Endodermal cell (in vitro differentiated cells): Measurements from ENCODE around the gene SPRYD3. TPM values are rescaled to one million over a fixed set of nuclear protein-coding genes. Genes with fewer than 3 reads are reported as not detected.

Experiments
- DNase-seq: peaks from one replicate; pipeline ENCODE4 v3.0.0-alpha.2; 2017
- H3K27ac ChIP-seq: 2 replicates; pipeline ENCODE4 v1.5.1; 2013; ENCODE audit warnings: mild to moderate bottlenecking, low read depth, low read length, moderate library complexity
- H3K27me3 ChIP-seq: 2 replicates; pipeline ENCODE4 v1.6.1; 2013; ENCODE audit warnings: mild to moderate bottlenecking, low read length, moderate library complexity; ENCODE audit not compliant: insufficient read depth, control insufficient read depth, poor library complexity, severe bottlenecking
- H3K36me3 ChIP-seq: 2 replicates; pipeline ENCODE4 v1.7.0; 2013; ENCODE audit warnings: mild to moderate bottlenecking, low read length, moderate library complexity; ENCODE audit not compliant: control insufficient read depth, insufficient read depth
- H3K4me1 ChIP-seq: one replicate; pipeline ENCODE4 v1.7.0; 2013; ENCODE audit warnings: low read length; ENCODE audit not compliant: control insufficient read depth, insufficient read depth
- H3K4me3 ChIP-seq: 2 replicates; pipeline ENCODE4 v1.5.1; 2013; ENCODE audit warnings: mild to moderate bottlenecking, low read length, moderate library complexity
- H3K9ac ChIP-seq: 2 replicates; pipeline ENCODE4 v1.6.1; 2013; ENCODE audit warnings: mild to moderate bottlenecking, low read length, moderate library complexity; ENCODE audit not compliant: poor library complexity, severe bottlenecking; ENCODE audit errors: extremely low read depth
- H3K9me3 ChIP-seq: 2 replicates; pipeline ENCODE4 v1.6.1; 2013; ENCODE audit warnings: mild to moderate bottlenecking, low read length, moderate library complexity; ENCODE audit not compliant: control insufficient read depth
- H3K27ac Mint-ChIP-seq: 2 replicates; pipeline ENCODE4 v1.8.0; 2020; ENCODE audit warnings: mixed read lengths
- H3K27me3 Mint-ChIP-seq: 2 replicates; pipeline ENCODE4 v1.8.0; 2021; ENCODE audit warnings: mild to moderate bottlenecking, mixed read lengths; ENCODE audit not compliant: insufficient read depth
- H3K36me3 Mint-ChIP-seq: 2 replicates; pipeline ENCODE4 v1.8.0; 2020; ENCODE audit warnings: low read depth, mixed read lengths
- H3K4me1 Mint-ChIP-seq: 2 replicates; pipeline ENCODE4 v1.8.0; 2020; ENCODE audit warnings: mixed read lengths
- H3K4me3 Mint-ChIP-seq: 2 replicates; pipeline ENCODE4 v1.8.0; 2020; ENCODE audit warnings: mild to moderate bottlenecking, moderate library complexity, mixed read lengths
- H3K9me3 Mint-ChIP-seq: 2 replicates; pipeline ENCODE4 v1.8.0; 2020; ENCODE audit warnings: mild to moderate bottlenecking, mixed read lengths
- CTCF ChIP-seq: fragments of 200-600 bp; sonication (generic); conservative IDR thresholded peaks from 2 replicates; pipeline ENCODE4 v1.5.0; 2021; ENCODE audit warnings: antibody characterized with exemption, mild to moderate bottlenecking
- WGBS, 2 experiments: methylation state at CpG; one replicate each; pipeline versions ENCODE4 v1.1.5 to v1.1.7; 2013; ENCODE audit warnings: missing lambda C conversion rate in 2 of 2, mixed read lengths in 1 of 2; ENCODE audit not compliant: insufficient coverage in 1 of 2, insufficient read length in 1 of 2; 5-methylcytosine and 5-hydroxymethylcytosine counted together
- total RNA-seq, 2 donors: library from RNA; stranded (reverse); fragmentation: NEBNext Ultra II Directional in 1 of 2; extraction: Animal tissue kit (Norgen Biotek cat#: 25700) in 1 of 2; gene quantifications; 2 replicates in 1 of 2; 3 replicates in 1 of 2; pipeline ENCODE4 v1.2.1, GENCODE V29; 2021

The SPRYD3 gene
- total RNA-seq, 2 donors from 2014 or later = 13.0 to 18.4 TPM

- no peak for TF ChIP-seq CTCF
- 93% methylated on average over 3 to 15 of the region's 15 CpGs for WGBS, 2 experiments
Measured at GRCh38 chr12:53055471-53056266, 23.5 kb downstream of the SPRYD3 start.

GRCh38 chr12:53054112-53054878 is 24.9 kb downstream of the SPRYD3 start:
- H3K4me1 Mint-ChIP-seq = peaks cover 29% of the 10 kb centered on the region
- H3K9me3 Mint-ChIP-seq = no peaks in the 10 kb centered on the region
- DNase-seq = peak; percentile 100
- H3K27ac ChIP-seq = no peak overlapping the region
- no peak for TF ChIP-seq CTCF
- H3K4me1 ChIP-seq = peaks cover 17% of the 10 kb centered on the region
- H3K9ac ChIP-seq = peak overlapping the region; percentile 27
- 0 to 4% methylated on average over 25 to 45 of the region's 48 CpGs for WGBS, 2 experiments
- no peaks in the 10 kb centered on the region for H3K9me3 ChIP-seq
- H3K27ac Mint-ChIP-seq = peak overlapping the region; percentile 98
- no peaks in the 10 kb centered on the region for H3K27me3 ChIP-seq
- peaks cover 20% of the 10 kb centered on the region for H3K36me3 ChIP-seq
- H3K4me3 Mint-ChIP-seq = peak overlapping the region; percentile 82
- H3K27me3 Mint-ChIP-seq = peaks cover 17% of the 10 kb centered on the region
- peaks cover 5% of the 10 kb centered on the region for H3K36me3 Mint-ChIP-seq
- H3K4me3 ChIP-seq = peak overlapping the region; percentile 80

More at GRCh38 chr12:53055471-53056266, 23.5 kb downstream of the SPRYD3 start:
- H3K27ac ChIP-seq = no peak overlapping the region
- H3K27me3 Mint-ChIP-seq = peaks cover 17% of the 10 kb centered on the region
- no peak overlapping the region for H3K4me3 ChIP-seq
- no peaks in the 10 kb centered on the region for H3K27me3 ChIP-seq
- H3K9ac ChIP-seq = no peak overlapping the region
- H3K9me3 ChIP-seq = no peaks in the 10 kb centered on the region
- H3K36me3 ChIP-seq = peaks cover 20% of the 10 kb centered on the region
- no peak overlapping the region for H3K27ac Mint-ChIP-seq
- peaks cover 11% of the 10 kb centered on the region for H3K4me1 ChIP-seq
- H3K4me3 Mint-ChIP-seq = no peak overlapping the region
- H3K9me3 Mint-ChIP-seq = no peaks in the 10 kb centered on the region
- peaks cover 5% of the 10 kb centered on the region for H3K36me3 Mint-ChIP-seq
- peaks cover 18% of the 10 kb centered on the region for H3K4me1 Mint-ChIP-seq
- DNase-seq = peak; percentile 54

GRCh38 chr12:53053218-53054111 is 25.7 kb downstream of the SPRYD3 start:
- H3K4me1 ChIP-seq = peaks cover 25% of the 10 kb centered on the region
- no peak overlapping the region for H3K27ac ChIP-seq
- Mint-ChIP-seq H3K27ac (peak overlapping the region; percentile 98), H3K36me3 (peaks cover 5% of the 10 kb centered on the region), H3K9me3 (no peaks in the 10 kb centered on the region), H3K4me1 (peaks cover 37% of the 10 kb centered on the region), H3K4me3 (peak overlapping the region; percentile 82), H3K27me3 (peaks cover 15% of the 10 kb centered on the region)
- H3K36me3 ChIP-seq = peaks cover 20% of the 10 kb centered on the region
- TF ChIP-seq CTCF = peak; percentile 96
- DNase-seq = peak; percentile 98
- H3K9me3 ChIP-seq = no peaks in the 10 kb centered on the region
- WGBS, 2 experiments = 38 to 60% methylated on average over 7 to 16 of the region's 16 CpGs
- peak overlapping the region; percentile 27 for H3K9ac ChIP-seq
- no peaks in the 10 kb centered on the region for H3K27me3 ChIP-seq
- peak overlapping the region; percentile 80 for H3K4me3 ChIP-seq
